ENCODE measurements around the gene CAPN7.

DNA sequence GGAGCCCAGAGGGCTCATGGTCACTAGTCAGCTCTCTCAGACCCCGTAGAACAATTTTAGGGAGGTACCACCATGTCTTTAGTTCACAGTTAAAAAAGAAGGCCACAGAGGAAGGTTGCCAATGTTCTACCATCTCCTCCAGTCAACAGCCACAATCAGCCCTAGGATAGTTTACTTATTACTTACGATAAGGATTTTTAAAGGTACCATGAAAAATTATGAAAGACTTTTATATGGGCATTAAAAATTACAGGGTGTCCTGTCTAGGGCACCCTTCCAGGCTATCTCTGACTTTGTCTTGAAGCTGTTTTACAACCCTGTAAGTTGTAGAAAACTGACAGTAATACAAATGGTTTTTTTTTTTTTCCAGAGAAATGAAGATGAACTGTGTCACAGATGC is 57.9 kb downstream of the CAPN7 start:
- TF ChIP-seq CTCF (IDR thresholded peaks at IDR 0.05): no peak
- TF ChIP-seq POLR2A (IDR thresholded peaks at IDR 0.05): no peak

Data from body of pancreas (tissue), 4 donors.